ENCODE results near the gene TFIP11.

TFIP11 gene

DNA sequence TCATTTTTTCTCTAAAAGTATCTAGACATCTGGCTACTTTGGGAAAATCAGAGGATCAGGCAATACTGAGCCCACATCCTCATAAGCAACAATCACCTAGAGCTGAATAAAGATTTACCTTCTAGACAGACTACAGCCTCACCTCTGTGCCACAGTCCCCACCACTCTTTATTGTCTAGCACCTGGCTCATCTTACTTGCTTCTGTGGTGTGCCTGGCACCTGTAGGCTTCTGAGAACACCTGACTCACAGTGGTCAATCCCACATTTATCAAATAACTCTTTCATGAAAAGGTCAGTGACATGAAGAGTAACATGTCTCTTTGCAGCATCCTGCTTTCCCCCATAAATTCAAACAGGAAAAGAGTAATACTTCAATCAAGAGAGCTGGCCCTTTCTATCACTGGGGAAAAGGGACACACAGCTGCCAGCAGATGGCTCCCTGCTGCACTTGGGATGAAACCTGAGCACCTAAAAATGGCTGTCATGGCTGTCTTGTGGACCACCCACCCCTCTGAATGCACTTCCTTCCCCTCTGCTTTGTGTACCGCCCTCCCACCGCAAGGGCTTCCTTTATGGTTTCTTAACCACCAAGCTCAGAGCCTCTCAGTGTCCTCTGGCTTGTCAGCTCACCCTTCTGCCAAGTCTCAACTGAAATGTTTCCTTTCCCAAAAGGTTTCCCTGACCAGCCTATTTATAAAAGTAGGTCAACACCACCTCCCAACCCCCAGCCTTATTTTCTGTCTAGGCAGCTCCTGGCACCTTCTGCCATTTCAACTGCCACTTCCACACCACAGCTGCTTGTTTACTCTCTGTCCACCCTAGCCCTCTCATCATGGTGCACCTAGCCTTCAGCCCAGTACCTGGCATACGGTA, 9.3 kb downstream of the TFIP11 start:
- peak; percentile 81 for DNase-seq

DNA sequence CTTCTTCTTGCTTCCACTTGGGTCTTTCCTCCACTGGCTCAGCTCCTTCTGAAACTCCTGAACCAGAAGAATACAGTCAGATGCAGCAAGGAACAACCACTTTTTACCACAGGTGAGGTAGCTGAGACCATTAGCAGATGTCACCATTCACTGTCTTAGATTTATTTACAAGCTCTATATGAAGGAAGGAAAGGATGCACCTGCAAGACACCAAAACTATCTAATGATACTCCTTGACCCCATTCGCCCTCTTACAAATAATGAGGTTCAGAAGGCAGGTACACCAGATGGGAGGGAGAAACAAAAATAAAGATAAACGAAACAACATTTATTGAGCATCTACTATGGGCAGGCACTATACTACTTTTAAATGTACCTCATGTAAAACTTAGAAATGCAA, 10.3 kb downstream of the TFIP11 start:
- no peak for DNase-seq

DNA sequence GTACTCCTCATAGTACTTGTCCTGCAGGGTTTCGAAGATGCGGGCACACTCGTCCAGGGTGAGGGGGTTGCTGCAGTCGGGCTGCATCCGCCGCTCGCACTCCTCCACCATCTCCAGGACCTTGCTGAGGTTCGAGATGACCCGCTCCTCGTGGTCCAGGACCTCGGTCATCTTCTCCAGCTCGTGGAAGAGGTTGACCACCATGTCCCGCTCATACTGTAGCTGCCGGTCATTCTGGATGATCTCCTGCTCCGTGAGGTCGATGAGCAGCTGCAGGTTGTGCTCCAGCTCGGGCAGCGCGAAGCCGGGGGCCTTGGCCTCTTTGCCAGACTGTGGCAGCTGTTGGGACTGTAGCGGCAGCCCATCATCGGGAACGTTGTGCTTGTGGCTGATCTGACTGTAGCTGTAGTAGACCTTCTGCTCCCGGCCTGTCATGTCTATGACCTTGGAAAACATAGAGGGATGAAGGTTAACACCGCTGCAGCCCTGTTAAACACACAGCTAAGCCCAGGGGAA, 13.0 kb downstream of the TFIP11 start:
- DNase-seq: no peak

DNA sequence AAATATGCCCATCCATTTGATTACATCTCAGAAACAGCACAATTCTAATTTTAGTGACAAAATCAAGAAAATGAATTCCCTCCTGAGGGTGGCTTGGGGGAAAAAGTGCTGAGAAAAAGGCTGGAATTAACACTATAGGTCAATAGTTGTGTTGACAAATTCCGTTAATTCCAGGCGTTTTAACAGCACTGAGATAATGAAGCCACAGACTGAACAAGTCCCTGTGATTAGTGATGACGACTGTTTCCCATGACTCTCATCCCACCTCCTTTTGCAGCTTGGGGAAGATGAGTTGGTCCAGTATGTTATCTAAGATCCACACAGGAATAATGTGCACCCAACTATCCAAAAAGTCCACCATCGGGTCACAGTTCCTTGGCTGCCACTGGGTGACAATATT, 15.8 kb downstream of the TFIP11 start:
- no peak for DNase-seq

DNA sequence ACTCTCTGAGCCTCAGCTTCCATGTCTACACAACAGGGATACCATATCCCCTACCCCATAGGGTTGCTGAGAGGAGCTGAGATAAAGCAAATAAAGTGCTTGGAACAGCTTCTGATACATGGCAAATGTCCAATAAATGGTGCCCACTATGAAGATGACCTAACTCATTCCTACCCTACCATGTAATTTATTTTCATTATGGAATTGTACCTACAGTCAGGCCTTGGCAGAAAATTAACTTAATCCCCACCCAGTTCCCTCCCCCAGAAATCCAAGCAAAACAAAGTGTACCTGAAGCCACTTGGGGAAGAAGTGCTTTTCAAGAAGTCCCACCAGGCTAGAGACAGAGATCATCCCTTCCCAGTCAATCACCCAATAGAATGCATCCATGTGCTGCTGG, 17.8 kb downstream of the TFIP11 start:
- no peak for DNase-seq

DNA sequence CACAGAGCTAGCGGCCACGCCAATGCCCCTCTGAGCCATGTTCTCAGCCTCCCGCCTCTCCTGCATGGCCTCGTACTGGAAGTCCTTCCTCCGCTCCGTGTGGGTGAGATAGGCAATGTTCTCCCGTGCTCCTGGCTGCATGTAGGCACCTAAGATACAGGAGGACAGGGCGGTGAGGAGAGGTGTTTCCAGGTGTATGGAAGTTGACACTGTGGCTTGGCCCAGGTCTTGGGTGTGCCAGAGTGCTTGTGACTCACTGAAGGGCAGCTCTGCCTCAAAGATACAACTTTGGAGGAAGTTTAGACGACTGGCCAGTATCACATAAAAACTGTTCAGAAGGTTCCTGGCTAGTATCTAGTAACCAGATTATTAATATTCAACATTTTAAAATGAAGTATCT, 20.1 kb downstream of the TFIP11 start:
- no peak for DNase-seq

DNA sequence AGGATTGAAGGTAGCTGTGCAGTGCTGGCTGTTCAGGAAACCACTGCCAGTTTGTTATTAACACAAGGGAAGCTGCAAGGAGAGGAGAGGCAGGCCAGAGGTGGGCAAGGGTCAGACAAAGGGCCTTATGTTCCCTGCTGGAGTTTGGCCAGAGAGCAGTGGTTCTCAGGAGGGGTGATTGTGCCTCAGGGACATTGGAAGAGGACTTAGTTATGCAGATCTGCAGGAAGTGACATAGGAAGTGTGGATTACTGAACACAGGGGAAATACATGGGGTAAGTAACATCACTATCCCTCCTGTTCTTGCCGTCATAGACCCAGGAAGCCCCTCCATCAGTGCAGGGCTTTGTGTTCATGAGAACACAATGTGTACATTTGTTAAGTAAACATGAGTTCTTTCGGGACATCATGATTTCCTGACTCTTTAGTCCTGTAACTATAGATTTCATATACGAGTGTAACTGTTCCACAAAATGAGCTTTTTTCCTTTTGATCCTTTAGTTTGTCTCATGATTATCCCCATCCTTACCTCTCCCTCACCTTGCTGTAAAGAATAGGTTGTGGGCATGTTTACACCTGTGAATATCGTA, 22.7 kb downstream of the TFIP11 start:
- peak; percentile 66 for DNase-seq

DNA sequence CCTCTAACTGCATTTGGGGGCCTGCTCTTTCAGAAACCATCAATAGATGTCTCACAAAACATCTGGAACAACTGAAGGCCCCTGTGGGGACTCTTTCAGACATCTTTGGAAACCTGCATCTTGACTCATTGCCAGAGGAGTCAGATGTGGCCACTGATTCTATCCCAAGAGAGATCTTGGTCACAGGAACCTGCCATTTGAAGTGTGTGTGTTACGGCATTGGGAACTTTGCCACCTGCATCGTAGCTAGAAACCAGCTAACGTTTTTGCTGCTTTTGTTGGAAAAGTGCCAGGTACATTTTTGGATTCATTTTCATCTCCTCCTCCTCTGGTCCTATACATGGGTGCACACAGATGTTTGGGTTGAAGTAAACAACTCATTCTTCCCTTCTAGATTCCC, 24.3 kb downstream of the TFIP11 start:
- DNase-seq: no peak

DNA sequence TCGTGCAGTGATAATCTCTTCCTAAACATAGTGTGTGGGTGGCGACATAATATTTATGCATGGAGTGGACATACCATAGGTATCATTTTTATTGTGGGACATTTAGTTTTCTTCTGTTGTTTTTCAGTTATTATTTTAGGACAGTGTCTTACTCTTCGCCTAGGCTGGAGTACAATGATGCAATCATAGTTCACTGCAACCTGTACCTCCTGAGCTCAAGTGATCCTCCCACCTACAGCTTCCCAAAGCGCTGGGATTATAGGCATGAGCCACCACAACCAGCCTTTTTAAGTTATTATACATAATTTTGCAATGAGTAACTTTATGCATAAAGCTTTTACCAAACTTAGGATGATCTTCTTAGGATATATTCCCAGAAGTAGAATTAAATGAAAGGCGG, 25.9 kb downstream of the TFIP11 start:
- no peak for DNase-seq

DNA sequence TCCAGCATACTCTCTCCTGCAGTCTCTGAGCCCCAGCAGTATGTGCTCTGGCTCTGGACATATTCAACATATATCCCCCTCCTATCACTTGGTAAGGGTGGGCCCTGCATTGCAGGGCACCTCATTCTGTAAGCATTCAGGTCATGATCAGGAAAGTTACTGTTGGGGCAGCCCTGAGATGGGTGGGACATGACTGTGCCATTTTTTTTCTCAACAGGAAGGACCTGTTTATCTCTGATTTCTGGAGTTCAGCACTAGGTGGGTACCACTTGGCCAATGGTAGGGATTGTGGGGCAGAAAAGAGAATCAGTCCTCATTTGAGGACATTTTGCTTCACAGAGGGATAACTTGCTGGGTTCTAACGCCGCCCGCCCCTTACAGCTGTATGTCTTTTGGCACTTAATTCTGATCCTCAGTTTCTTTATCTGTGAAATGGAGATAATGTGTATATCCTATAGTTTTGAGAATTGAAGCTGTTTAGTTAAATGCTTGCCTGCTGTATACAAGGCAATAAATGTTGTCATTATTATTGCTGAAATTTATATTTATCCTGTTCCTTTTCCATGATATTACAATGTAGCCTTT, 26.4 kb downstream of the TFIP11 start:
- DNase-seq: no peak

DNA sequence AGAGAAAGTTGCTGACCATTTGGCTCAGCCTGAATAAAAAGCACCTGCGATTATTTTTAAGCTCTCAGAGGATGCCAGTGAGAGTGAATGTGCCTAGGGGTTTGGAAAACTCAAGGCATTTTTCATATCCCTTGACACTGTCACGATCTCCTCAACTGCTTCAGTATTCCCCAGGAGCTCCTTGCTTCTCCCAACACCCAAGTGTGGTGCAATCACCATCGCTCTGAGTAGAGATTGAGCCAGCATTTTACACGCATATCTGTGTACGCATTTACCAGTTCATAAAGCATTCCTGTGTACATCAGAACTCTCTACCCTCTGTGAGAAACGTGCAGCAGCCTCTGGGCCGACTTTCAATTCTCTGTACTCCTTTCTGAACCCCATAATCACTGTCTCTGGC, 27.3 kb downstream of the TFIP11 start:
- no peak for DNase-seq

DNA sequence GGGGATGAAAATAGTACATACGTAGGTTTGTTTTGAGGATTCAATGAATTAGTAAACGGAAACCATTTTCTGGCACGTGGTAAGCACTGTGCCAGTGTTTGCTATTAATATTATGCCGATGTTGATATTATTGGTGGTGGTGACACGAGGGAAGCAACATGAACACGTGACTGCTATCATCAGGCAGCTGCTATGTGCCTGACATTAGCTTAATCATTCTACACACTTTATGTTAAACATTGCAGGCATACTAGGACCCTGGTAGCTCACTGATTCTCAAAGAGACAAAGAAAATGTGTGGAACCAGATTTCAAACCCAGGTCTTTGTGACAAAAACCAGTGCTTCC, 27.9 kb downstream of the TFIP11 start:
- DNase-seq: no peak

DNA sequence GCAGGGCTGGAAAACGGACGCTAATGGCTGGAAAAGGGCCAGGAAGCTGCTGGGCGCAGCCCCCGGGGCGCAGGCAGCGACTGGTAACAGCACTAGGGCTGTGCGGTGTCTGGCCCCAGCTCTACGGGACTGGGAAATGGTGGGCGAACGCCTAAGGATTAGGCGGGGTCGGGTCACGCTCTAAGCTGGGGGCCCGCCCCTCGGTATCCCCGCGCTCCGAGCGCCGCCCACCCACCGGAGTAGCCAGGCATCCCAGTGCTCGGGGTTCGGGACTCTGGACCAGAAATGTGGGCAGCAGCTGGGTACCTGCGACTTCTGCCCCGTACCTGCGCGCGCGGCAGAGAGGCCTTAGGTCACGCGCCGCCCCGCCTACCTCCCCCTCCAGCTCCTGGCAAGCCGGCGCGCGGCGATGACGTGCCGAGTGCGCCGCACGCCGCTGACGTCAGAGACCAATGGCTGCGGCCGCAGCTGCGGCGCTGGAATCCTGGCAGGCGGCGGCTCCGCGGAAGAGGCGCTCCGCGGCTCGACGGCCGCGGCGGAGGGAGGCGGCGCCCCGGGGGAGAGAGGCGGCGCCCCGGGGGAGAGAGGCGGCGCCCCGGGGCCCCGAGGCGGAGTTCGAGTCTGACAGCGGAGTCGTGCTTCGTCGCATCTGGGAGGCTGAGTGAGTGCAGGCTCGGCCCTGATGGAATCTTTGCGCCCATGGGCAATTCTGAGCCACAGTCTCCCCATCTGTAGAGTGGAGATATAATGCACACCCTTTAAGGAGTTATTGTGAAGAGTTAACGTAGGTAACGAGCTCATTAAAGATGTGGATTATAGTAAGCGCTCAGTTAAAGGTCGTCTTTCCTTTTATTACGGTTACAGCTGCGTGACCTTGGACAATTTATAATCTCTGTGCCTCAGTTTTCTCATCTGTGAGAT, 28.6 kb downstream of the TFIP11 start, which contains the start of the genes HPS4 and SRRD:
Gene HPS4, minus strand, starts transcription at position 345 of the 921 bp plus-strand sequence. CDS start 2,021 bp downstream, outside the sequence.
Gene SRRD, plus strand, starts transcription at position 439 of the 921 bp plus-strand sequence. Its CDS starts 14 bp downstream, at position 453.
- peak; percentile 95 for DNase-seq

DNA sequence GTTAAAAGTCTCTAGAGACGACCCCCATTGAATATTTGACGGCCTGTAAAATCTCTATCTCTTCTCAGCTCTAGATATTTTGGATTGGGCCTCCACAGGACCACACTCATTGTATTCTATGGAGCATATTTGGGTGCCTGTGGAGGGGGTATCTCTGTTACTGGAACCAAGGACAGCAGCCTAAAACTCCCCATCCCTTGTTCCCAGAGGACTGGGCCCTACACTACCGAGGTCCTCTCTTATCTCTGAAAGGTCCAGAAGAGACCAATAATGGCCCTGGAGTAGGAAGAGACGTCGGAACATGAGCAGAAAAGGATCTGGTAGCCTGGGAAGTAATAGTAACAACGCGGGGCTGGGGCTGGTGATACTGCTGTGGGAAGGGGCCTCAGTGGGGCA, 29.2 kb downstream of the TFIP11 start:
- no peak for DNase-seq

DNA sequence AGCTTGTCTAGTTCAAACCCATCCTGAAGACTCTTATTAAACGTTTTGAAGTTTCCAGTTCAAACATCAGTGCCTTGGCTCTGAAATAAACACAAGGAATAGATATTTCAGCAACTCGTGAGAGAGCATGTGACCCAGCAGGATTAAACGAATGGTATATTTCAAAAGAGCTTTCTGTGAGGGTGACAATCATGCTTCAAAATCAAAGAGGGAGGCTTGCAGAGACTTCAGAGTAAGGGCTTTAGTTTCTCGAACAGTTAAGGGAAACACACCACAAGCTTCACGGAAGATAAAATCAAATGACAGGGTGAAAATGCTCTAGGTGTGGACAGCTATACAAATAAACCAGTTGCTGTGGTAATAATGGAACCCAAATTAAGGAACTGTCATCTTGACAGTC, 30.1 kb downstream of the TFIP11 start:
- no peak for DNase-seq

DNA sequence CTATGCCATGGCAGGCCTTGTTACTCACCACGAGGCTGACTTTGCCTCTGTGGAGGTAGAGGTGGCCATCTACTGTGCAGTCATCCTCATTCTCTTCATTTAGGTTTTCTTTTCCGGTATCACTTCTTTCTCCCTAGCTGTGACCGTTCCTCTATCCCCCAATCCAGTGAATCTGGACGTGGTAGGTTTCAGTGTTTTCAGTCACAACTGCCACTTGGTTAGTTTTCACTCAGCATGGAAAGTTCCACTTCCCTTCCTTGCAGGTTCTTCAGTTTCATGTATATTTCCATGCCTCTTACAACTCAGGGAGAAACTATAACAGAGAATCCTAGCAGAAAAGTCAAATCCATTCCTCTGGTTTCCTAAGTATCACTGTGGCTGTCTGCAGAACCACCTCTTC, 30.6 kb downstream of the TFIP11 start:
- DNase-seq: no peak

DNA sequence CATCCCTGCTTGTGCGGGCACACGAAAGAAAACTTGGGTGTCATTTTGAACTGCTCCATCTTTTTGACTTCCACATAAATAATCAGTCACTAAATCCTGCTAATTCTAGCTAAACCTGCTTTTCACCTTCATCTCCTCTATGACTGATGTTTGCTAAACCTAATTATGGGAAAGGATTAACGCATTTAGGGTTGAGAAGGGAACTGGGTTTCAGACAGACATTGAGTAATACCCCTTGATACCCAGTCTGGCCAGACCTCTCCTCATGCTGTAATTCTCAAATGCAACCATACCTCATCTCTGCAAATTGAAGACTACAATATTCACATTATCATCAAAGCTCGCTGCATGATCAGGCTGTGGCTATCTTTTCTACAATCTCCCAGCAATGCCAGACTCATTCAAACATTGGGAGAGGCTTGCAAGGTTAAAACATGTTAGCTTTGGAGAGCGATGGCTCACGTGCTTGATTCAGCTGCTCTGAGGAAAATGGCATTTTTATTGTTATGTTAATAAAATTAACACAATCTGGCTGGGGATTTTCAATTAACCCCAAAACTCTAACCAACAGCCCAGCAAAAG, 31.1 kb downstream of the TFIP11 start:
- no peak for DNase-seq

DNA sequence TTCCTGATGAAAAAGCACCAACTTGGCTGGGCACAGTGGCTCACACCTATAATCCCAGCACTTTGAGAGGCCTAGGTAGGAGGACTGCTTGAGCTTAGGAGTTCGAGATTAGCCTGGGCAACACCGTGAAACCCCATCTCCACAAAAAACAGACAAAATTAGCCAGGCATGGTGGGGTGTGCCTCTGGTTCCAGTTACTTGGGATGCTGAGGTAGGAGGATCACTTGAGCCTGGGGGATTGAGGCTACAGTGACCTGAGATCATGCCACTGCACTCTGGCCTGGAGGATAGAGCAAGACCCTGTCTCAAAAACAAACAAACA, 31.7 kb downstream of the TFIP11 start:
- DNase-seq: no peak

DNA sequence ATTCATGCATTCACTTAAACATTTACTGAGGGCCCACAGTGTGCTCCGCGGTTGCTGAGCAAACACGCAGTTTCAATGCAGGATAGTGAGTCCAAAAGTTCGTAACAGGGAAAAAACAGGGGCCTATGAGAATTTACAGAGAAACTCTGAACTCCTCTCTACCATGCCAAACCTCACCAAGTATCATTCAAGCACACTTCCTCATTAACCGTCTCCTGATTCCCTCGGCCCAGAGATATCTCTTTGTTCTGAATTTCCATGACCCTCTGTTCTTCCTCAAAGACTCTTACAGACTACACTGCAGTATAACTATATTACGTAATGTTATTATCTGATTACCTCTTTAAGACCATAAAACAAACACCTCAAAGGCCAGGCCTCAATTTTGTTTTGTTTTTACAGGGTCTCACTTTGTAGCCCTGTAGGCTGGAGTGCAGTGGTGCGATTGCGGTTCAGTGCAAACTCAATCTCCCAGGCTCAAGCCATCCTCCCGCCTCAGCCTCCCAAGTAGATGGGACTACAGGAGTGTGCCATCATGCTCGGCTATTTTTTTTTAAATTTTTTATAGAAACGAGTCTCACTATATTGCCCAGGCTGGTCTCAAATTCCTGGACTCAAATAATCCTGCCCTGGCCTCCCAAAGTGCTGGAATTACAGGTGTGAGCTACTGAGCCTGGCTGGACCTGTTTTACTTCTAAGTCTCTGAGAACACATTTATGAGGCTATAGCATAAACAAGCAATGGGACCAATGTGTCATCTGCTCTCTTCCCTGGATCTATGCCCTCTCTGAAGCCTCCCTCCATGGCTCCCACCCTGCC, 32.3 kb downstream of the TFIP11 start:
- no peak for DNase-seq

DNA sequence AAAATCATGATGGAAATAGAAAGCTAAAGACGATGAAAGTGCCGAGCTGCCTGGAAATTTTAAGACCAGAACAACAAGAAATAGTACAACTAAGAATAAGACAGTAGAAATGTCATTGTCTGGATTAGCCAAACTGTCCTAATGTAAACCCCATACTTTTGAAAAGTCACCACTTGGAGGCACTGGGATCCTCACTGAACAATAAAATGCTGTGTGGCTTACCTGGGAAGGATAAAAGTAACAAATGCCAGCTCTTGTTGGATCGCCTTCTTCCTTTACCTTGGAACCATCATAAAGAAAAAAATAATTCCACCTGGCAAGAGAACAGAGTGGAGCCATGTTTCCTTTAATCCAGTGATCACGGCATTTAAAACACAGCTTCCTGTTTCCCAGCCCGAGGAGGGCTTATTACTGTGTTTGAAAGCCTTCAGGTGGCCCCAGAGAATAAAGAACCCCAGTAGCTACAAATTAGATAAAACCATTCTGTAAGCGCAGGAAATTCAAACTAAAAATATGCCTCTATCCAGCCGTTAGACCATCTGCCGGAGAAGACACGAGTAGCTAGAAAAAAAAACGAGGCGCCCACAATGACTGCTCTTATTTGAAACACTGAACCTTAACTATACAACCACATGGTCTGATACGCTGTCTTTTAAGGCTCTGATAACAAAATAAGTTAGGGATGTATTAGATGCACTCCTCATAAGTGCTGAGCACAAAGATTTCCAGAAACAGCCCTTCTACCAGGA, 33.1 kb downstream of the TFIP11 start:
- no peak for DNase-seq

DNA sequence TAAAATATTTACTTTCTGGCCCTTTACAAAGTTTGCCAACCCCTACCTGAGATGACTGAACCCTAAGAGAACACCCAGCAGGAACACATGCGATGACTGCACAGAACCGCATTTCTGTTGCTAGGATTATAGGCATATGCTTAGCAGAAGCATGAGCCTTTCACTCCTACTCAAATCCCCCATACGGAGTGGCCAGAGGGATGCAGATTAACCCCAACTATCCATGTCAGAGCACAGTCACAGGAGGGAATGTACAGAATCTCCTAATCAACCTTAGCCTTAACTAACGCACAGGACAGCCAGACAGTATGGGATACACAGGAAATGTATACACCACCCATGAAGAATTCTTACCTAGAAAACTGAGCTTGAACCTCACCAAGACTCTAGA, 34.9 kb downstream of the TFIP11 start:
- no peak for DNase-seq

Measured in islet precursor cell (in vitro differentiated cells).